ENCODE results near the gene SMPD3.

GRCh38 chr16:68421076-68421475, 27.2 kb downstream of the SMPD3 start:
- TF ChIP-seq TBP (IDR thresholded peaks at IDR 0.05; ENCODE audit: low read depth, low read length): no peak
- TF ChIP-seq GTF2F1 (IDR thresholded peaks at IDR 0.05; ENCODE audit: borderline replicate concordance, low read depth, low read length): no peak
- TF ChIP-seq TCF12 (IDR thresholded peaks at IDR 0.05; ENCODE audit: low read depth, low read length): no peak
- no peak for TF ChIP-seq CTCF (IDR thresholded peaks at IDR 0.05; ENCODE audit: control extremely low read depth in 1 of 3, insufficient read depth in 1 of 3, low read depth in 1 of 3, low read length in 3 of 3)
- TF ChIP-seq CREB1 (IDR thresholded peaks at IDR 0.05): no peak
- TF ChIP-seq POLR2A (IDR thresholded peaks at IDR 0.05; ENCODE audit: control extremely low read depth in 1 of 2, low read depth in 2 of 2, low read length in 2 of 2): no peak
- TF ChIP-seq CEBPB (IDR thresholded peaks at IDR 0.05; ENCODE audit: low read depth, low read length): no peak
- TF ChIP-seq ATF3 (IDR thresholded peaks at IDR 0.05; ENCODE audit: insufficient read depth, low read depth, low read length): no peak
- no peak for TF ChIP-seq YY1 (IDR thresholded peaks at IDR 0.05; ENCODE audit: low read depth, low read length)
